ENCODE measurements around the gene NGDN.

The NGDN gene

DNA sequence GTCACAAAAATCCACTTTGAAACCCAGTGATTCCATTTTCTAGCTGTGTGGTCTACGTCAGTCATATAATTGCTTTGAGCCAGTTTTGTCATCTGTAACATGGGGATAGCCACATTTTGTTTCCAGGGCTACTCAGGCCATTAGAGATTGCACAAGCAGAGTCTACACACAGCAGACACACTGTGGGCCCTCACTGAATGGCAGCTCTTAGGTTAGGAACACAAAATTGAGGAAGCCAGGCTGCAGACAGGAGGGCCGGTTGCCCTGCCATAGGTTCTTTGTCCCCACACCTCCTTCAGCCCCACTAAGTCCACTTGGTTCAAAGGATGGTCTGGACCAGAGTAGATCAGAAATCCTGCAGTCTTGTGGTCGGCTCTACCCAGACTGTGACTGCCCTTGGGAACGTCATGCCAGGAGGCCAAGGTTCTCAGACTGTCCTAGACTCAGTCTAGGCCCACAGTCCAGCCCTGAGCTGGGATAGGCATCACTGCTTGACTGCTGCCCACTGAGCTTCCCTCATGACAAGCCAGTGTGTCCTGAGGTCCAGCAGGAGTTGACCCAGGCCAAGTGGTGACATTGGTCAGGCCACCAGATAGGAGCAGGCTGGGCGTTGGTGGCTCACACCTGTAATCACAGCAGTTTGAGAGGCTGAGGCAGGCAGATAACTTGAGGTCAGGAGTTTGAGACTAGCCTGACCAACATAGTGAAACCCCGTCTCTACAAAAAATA, 30.2 kb upstream of the NGDN start:
- DNase-seq: no peak

DNA sequence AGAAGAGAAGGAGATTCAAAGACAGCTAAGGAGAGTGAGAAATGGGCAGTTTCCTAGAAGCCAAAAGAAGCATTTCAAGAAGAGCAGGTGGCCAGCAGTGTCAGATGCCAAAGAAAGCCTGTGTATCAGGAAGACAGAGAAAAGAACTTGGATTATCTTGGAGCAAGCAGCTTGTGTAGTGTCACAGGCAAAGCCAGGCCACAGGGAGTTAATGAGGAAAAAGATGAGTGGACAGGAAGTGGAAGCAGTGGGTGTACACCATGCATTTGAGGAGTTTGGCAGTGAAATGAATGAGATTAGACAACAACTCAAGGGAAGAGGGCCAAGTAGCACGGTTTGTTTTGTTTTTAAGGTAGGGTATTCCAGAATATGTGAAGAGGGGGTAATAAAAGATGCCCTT, 28.4 kb upstream of the NGDN start:
- no peak for DNase-seq

DNA sequence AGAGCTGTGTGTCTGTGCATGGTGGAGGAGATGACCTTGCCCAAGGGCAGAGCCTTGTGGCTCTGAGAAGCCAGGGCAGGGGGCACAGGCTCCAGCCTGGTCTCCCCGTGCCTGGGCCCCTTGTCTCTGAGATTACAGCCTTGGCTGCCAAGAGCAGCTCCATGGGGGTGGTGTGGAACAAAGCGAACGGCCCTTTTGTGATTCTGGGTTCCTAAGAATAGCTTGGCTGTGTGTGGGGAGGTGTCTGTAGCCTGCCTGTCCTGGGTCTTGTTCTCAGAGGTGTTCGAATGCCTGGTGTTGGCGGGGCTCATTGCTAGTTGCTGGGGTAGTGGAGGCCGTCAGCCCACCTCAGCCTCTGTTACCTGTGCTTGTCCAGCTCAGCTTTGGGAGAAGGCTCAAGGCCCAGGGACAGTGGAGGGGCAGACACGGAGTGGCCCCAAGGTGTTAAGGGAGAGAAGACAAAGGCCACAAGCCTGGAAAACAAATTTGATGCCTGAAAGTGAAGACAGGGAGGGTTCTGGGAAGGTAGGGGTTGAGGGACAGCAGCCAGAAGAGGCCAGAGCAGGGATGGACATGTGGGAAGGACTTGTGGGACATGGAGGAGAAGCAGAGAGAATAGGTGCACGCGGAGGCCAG, 26.7 kb upstream of the NGDN start:
- no peak for DNase-seq

DNA sequence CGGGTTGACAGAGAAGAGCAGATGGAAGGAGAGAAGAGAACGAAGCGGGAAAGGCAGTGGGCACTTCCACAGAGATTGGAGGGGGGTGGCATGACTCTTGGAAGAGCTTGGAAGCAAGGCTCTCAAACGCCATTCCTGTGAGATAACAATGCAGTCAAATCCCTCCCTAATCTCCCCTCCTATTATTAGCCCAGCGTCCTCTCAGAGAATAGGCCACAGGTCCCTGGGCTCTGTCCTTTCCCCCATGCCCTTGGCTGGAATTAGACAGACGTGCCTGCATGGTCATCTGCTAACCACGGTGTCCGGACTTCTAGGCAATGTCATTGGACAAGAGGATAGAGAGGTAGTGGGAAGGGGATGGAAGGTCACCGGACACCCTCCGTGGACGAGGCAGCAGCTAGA, 26.1 kb upstream of the NGDN start:
- DNase-seq: no peak

DNA sequence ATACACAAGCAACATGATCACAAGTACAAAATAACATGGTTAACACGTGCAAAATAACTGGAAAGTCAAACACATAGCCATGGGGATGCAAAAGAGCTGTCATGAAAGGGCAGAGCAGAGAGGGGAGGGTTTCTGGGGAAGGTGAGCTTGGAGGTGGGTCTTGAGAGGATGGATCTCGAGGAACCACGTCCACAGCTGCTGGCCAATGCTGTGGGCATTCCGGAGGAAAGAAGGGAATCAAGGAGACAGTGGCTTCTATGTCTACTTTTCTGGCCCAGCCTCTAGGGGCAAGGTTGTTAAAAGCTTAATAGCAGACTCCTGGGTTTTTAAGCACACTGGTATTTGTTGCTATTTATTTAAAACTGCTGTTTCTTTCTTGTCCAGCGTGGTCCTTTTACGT, 25.6 kb upstream of the NGDN start:
- no peak for DNase-seq

DNA sequence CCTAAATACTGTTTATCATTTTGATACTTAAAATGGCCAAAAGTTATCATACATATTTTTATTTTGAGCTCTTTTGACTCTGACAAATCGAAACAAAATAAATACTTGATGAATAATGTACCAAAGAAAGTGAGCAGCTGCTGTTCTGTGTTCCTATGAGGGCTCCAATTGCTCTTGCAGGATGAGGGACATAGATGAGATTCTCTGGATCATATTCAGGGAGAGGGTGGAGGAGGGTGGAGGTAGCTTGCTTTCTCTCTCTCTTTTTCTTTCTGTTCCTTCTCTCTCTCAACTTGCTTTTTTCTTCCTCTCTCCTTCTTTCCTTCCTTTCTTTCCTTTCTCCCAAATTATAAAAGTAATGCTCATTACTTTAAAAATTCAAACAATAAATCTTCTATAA, 25.2 kb upstream of the NGDN start:
- DNase-seq: no peak

DNA sequence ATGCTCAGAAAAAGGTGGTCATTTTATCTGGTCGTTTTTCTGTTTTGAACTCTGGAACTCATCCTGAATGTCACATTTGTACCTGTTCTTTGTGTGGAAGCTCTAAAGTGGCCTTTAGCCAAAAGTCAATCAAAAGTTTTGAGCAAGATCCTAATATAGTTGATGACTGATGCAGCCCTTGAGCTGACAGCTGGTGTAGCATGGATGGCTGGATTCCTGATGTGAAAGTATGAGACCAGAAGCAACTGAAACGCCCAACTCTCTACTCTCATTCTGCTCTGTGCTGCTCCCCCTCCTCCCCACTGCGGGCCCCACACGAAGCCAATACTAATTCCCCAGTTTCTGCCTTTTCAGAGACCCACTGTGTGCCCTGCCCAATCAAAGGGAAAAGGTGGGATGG, 23.7 kb upstream of the NGDN start:
- no peak for DNase-seq

DNA sequence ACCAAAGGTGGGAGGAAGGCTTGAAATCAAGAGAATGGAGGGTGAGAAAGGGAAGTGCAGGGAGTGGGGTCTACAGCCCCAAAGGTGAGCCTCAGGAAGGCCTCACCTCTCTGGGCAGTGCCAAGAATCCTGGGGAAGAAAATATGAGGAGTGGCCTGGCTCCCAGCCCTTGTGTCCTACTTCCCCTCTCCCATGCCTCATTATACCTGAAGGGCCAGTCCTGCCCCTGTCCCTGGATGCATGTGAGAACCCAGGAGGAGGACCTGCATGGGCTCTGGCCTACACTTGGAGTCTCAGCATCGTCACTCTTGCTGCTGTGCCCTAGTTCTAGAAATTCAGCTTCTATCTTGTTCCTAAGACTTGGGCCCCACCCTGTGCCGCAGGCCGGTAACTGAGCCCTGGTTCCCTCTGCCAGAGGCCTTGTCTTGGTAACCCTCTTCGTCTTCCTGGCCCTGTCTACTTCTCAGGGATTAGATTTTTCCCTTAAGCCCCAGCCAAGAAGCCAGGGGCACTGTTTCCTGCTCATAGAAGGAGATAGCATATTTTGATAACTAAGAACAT, 23.1 kb upstream of the NGDN start:
- no peak for DNase-seq

DNA sequence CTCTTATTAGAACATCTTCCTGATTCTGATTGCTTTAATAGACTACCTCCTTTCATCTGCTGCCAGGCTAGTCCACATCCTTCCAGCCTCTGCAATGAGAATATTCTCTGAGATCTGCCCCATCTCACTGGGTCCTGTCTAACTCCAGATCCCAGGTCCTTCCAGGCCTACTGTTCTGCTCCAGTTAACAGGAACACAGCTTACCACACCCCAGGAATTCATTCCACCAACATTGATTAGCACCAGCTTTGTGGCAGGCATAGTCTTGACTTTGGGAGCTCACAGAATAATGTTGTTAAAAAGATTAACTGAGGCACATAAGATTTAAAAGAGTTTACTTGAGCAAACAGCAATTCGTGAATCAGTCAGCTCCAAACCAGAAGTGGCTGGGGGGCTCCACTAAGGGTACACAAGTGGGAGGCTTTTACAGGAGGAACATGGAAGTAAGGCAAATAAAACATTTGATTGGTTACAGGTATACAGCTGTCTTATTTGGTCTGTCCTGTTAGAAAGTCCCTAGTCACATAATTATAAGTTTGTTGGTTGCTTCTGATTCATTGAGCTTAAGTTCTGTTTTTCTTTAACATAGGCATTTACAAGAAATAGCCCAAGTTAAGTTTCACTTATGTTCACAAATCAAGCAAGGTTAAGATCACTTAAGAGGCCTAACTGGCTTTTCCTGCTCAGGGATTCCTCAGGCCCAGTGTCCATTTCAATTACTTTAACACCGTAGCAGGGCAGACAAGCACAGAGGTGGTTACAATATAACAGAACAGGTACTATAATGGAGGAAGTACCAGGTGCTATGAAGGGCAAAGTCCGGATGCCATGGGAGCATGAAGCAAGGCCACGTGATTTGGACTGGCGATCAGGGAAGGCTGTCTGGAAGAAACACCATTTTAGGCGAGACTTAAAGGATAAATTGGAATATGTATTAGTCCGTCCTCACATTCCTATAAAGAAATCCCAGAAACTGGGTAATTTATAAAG, 21.8 kb upstream of the NGDN start:
- peak; percentile 6 for DNase-seq

DNA sequence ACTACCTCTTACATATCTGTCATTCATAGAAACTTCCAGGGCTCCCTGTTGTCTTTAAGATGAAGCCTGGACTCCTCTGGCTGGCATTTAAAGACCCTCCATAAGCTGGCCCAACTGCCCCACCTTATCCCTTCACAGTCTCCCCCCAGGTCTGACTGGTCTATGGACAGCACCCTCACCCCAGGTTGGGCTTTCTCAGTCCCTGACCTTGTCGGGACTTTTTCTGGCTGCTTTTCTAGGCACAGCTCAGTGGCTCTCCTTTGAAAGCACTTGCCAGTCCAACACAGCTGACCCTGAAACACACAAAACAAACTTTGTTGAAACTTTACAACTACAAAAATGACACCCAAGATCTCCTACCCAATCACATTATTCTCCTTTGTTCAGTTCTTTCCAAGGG, 20.2 kb upstream of the NGDN start:
- DNase-seq: no peak

DNA sequence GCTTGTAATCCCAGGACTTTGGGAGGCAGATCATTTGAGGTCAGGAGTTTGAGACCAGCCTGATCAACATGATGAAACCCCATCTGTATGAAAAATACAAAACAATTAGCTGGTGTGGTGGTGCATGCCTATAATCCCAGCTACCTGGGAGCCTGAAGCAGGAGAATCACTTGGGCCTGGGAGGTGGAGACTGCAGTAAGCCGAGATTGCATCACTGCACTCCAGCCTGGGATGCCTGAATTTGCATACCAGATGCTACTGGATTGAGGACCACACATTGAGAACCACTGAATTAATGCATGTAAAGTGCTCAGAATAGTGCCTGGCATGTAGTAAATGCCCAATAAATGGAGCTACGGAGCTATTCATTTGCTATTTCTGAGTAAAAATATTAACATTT, 19.1 kb upstream of the NGDN start:
- no peak for DNase-seq

DNA sequence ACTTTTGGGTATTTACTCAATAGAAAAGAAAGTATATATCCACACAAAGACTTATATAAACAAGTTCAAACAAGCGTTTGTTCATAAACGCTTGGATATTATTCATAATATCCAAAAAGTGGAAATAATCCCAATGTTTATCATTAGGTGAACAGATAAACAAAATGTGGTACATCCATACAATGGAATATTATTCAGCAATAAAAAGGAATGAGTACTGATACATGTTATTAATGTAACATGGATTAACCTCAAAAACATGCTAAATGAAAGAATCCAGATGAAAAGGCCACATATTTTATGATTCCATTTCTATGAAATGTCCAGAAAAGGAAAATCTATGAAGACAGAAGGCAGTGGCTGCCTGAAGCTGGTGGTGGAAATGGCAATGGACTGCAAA, 17.3 kb upstream of the NGDN start:
- no peak for DNase-seq

DNA sequence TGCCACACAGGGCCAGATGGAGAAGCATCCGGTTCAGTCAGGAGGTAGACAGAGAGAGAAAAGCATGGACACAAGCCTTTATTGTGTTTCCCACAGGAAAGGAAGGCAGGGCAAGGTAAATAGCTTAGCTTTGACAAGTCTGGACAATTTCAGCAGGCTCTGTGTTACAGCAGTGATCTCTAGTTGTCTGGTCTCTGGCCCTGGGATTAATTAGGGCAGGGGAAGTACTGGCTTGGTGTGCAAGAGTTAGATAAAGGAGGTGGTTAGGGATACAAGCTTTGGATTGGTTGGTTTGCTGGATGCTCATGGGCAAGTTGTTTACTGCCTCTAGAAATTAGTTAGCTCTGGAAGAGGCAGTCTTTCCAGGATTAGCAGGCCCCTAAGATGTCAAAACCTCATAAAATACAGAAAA, 15.1 kb upstream of the NGDN start:
- peak; percentile 92 for DNase-seq

DNA sequence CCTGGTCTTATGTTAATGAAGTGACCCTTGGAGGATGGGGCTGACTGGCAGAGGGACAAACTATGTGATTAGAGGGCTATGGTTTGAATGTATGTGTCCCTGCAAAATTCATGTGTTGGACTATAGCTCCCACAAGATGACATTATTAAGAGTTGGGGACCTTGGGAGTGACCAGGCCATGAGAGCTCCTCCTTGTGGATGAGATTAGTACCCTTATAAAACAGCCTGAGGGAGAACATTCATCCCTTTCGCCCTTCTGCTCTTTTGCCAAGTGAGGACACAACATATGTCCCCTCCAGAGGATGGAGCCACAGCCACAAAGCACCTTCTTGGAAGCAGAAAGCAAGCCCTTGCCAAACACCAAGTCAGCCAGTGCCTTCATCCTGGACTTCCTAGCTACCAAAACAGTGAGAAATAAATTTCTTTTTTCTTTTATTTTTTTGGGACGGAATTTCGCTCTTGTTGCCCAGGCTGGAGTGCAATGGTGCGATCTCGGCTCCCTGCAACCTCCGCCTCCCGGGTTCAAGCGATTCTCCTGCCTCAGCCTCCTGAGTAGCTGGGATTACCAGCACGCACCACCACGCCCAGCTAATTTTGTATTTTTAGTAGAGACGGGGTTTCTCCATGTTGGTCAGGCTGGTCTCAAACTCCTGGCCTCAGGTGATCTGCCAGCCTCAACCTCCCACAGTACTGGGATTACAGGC, 12.5 kb upstream of the NGDN start:
- peak; percentile 10 for DNase-seq

DNA sequence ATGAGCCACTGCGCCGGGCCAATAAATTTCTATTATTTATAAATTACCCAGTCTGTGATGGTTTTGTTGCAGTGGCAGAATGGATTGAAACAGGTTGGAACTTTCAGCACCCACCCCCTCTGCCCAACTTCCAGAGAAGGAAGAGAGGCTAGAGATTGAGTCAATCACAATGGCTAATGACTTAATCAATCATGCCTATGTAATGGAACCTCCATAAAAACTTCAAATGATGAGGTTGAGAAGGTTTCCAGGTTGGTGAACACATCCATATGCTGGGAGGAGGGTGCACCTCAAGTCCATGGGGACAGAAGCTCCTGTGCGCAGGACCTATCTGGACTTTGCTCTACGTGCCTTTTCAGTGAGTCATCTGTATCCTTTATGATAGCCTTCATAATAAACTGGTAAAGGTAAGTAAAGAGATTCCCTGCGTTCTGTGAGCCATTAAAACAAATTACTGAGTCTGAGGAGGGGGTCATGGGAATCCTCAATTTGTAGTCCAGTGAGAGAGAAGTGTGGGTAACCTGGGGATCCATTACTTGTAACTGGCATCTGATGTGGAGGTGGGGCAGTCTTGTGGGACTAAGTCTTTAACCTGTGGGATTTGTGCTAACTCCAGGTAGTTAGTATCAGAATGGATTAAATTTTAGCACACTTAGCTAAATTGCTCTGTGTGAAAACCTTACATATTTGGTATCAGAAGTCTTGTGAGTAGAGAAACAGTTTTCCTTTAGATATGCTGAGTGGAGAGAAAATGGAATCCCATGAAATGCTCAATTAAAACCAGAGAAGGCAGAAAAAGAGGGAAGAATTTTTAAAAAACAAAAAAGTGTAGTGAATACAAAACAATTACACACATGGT, 11.7 kb upstream of the NGDN start:
- DNase-seq: no peak

DNA sequence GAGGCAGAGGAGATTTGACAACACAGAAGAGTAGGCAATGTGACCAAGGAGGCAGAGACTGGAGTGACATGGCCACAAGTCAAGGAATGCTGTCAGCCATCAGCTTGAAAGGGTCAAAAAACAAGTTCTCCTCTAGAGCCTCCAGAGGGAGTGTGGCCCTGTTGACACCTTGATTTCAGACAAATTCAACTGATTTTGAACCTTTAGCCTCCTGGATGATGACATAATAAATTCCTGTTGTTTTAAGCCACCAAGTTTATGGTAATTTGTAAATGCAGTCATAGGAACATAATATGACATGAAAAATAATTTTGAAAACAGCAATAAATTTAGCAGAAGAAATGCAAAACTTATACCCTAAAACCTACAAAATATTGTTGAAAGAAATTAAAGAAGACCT, 8.5 kb upstream of the NGDN start:
- DNase-seq: no peak

DNA sequence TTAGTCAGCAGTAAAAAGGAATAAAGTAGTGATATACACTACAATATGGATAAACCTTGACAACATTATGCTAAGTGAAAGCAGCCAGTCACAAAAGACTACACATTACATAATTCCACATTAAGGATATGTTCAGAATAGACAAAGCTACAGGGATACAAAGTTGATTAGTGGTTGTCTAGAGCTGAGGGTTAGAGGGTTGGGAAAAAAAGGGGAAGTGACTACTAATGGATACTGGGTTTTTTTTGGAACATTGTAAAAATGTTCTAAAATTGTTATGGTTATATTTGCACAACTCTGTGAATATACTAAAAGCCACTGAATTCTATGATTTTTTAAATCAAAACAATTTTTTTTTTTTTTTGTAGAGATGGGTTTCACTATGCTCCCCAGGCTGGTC, 4.8 kb upstream of the NGDN start:
- no peak for DNase-seq

DNA sequence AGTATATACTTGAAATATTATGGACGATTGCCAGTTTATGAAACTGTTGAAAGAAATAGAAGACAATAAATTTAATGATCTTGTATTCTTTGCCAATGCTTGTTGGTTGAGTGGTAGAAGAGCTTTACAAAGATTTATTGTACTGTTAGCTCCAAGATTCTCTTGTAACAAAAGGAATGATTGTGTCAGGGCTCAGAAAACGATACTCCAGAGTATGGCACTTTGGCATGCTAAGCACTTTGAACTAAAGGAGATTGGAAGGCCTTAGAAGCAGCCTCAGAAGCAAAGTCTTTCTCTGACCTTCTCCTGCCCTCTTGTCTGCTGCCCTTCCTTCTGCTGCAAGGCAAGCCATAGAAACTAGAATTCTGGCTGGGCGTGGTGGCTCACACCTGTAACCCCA, 4.2 kb upstream of the NGDN start:
- no peak for DNase-seq

DNA sequence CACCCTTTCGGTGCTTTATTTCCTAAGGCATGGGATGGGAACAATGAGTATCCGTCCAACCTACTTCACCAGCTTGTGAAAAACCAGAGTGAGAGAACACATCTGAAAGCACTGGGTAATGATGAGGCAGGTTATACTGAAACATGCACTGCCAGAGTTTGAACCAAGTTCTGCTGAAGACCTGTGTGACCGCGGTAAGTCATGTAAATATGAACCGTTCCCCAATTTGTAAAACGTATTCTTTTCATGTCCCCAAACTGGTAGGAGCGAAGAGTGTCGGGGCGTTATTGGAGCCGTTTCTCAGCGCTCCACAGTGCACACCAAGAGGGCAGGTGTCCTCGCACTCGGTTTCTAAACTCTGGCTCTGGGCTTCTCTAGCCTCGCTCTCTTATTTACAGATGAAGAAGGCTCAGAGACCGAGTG, 788 bp upstream of the NGDN start:
- DNase-seq: peak; percentile 48

DNA sequence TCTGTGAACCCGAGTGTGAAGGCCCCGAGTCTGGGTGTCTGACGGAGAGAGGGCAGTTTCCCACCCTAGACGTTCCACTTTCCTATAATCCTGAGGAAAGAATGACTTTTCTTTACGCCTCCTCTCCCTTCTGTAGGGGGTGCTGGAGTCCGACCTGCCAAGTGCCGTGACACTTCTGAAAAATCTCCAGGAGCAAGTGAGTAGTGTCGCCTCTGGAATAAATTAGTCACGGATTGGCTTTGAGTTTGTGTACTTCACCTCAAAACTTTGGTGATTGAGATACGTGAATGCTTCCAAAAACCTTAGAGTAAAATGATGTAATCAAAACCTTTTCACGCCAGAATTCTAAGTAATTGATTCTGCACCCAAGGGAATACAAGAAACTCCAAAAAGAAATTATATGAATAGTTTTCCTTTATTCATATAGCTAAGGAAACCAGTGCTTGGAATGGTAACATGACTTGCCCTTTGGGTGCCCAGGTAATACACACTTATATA, 452 bp downstream of the NGDN start:
- no peak for DNase-seq

DNA sequence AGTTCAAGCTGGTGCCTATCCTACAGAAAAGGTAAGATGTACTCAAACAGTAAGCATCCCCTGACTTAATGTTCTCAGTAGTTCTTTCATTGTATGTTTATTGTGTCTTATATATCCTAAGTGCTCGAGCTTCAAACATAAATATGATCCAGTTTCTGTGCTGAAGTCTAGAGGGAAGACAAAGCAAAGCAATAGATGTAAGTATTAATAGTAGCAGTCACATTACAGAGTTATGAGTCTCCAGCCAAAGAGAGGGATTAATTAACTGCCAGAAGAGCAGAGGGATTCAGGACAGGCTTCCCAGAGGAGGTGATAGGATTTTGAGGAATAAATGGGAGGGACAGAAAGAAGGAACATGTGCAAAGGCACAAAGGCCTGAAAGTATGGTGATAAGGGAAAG, 1.4 kb downstream of the NGDN start:
- no peak for DNase-seq

All from OCI-M1 (cell line).